NCI-H187 (cell line): ENCODE results near the gene BAAT.

Source experiments
- DNase-seq, 2 experiments: peaks; one replicate each; lab custom pipeline; 2025; lab: John Stamatoyannopoulos, UW

BAAT gene

GRCh38 chr9:101315112-101315450, 69.7 kb downstream of the BAAT start:
- DNase-seq: no peak

- DNase-seq: no peak
Measured at GRCh38 chr9:101312661-101313060, 72.1 kb downstream of the BAAT start.

GRCh38 chr9:101311758-101312420, 72.9 kb downstream of the BAAT start:
- peak; percentile 5 to 28 for DNase-seq

GRCh38 chr9:101311191-101311590, 73.6 kb downstream of the BAAT start:
- DNase-seq: no peak
